HepG2 (cell line): Measurements from ENCODE around the gene AKTIP. TPM values are rescaled to one million over a fixed set of nuclear protein-coding genes. Genes with fewer than 3 reads are reported as not detected.
A peak's percentile ranks its signal among the peaks of the same experiment; 100 is the strongest.

Source experiments
- ATAD3A ChIP-seq: sonication (generic); formaldehyde crosslinking; IDR thresholded peaks from 2 replicates; pipeline ENCODE4 v1.4.0; 2020; ENCODE audit warnings: missing genetic modification reagents
- BCL6 ChIP-seq: IDR thresholded peaks from 2 replicates; pipeline ENCODE4 v1.6.1; 2016; ENCODE audit warnings: missing genetic modification reagents, missing compliant biosample characterization
- CEBPZ ChIP-seq: IDR thresholded peaks from 2 replicates; pipeline ENCODE4 v1.6.1; 2012; ENCODE audit warnings: low read length, improper control_type of control experiment
- FIP1L1 ChIP-seq: fragments of 200-400 bp; formaldehyde crosslinking; IDR thresholded peaks from 2 replicates; pipeline ENCODE4 v1.6.1; 2018; ENCODE audit warnings: low read depth, mild to moderate bottlenecking, low read length, moderate library complexity, borderline replicate concordance; ENCODE audit not compliant: insufficient read depth
- MEF2D ChIP-seq: sonication (generic); formaldehyde crosslinking; IDR thresholded peaks from 2 replicates; pipeline ENCODE4 v1.5.1; 2020; ENCODE audit warnings: mild to moderate bottlenecking, missing genetic modification reagents
- PAX8 ChIP-seq: sonication (generic); formaldehyde crosslinking; IDR thresholded peaks from 2 replicates; pipeline ENCODE4 v1.8.0; 2022; ENCODE audit warnings: mild to moderate bottlenecking, missing genetic modification reagents, borderline replicate concordance
- SIX4 ChIP-seq: sonication (generic); formaldehyde crosslinking; IDR thresholded peaks from 2 replicates; pipeline ENCODE4 v1.4.0; 2020; ENCODE audit warnings: missing genetic modification reagents
- SKI ChIP-seq: fragments of 450-650 bp; IDR thresholded peaks from one replicate; pipeline ENCODE4 v1.6.1; 2018; ENCODE audit warnings: mild to moderate bottlenecking; ENCODE audit not compliant: partially characterized antibody
- SRY ChIP-seq: sonication (generic); formaldehyde crosslinking; IDR thresholded peaks from 2 replicates; pipeline ENCODE4 v1.8.0; 2022; ENCODE audit warnings: mild to moderate bottlenecking, missing genetic modification reagents
- TERF1 ChIP-seq: sonication (generic); formaldehyde crosslinking; IDR thresholded peaks from 2 replicates; pipeline ENCODE4 v1.8.0; 2022; ENCODE audit warnings: mild to moderate bottlenecking, missing genetic modification reagents, moderate library complexity
- TFDP1 ChIP-seq: IDR thresholded peaks from 2 replicates; pipeline ENCODE4 v1.6.1; 2016; ENCODE audit warnings: missing compliant biosample characterization, missing genetic modification reagents, borderline replicate concordance
- ZNF136 ChIP-seq: sonication (generic); formaldehyde crosslinking; IDR thresholded peaks from 2 replicates; pipeline ENCODE4 v1.8.1; 2022; ENCODE audit warnings: low read depth, mild to moderate bottlenecking, moderate library complexity, missing genetic modification reagents
- ZNF225 ChIP-seq: sonication (generic); formaldehyde crosslinking; IDR thresholded peaks from 2 replicates; pipeline ENCODE4 v1.4.0; 2020; ENCODE audit warnings: mild to moderate bottlenecking, missing genetic modification reagents
- ZNF431 ChIP-seq: sonication (generic); formaldehyde crosslinking; IDR thresholded peaks from 2 replicates; pipeline ENCODE4 v1.9.0; 2022; ENCODE audit warnings: missing genetic modification reagents, low read depth, mild to moderate bottlenecking, borderline replicate concordance
- ZNF780A ChIP-seq: sonication (generic); formaldehyde crosslinking; IDR thresholded peaks from 2 replicates; pipeline ENCODE4 v1.8.0; 2022; ENCODE audit warnings: mild to moderate bottlenecking, missing genetic modification reagents, moderate library complexity
- polyA plus RNA-seq, 8 experiments: library from polyadenylated mRNA; depleted of rRNA in 3 of 8; stranded (reverse) in 7 of 8; unstranded in 1 of 8; fragments of >200 nt; fragmentation: Illumina TruSeq in 4 of 8; extraction: Trizol in 4 of 8; gene quantifications; 2 replicates each; pipeline versions ENCODE4 v1.2.1 to v1.2.3, GENCODE V29; 2011 to 2016; ENCODE audit warnings: low read depth in 4 of 8, missing spikeins in 1 of 8, mixed read lengths in 1 of 8; ENCODE audit not compliant: insufficient read depth in 1 of 8
- total RNA-seq, 5 experiments: library from RNA; depleted of rRNA; stranded (reverse); fragments of >200 nt; fragmentation: Illumina TruSeq; extraction: Trizol; gene quantifications; 2 replicates each; pipeline ENCODE4 v1.2.3, GENCODE V29; 2016; ENCODE audit warnings: low read depth in 1 of 5
- TF ChIP-seq, protein P1 (sequence below): sonication (generic); formaldehyde crosslinking; IDR thresholded peaks from 2 replicates; pipeline ENCODE4 v1.4.0; 2020; ENCODE audit warnings: missing genetic modification reagents, mild to moderate bottlenecking, borderline replicate concordance
- TF ChIP-seq, protein P2 (sequence below): sonication (generic); formaldehyde crosslinking; IDR thresholded peaks from 2 replicates; pipeline ENCODE4 v1.5.0; 2020; ENCODE audit warnings: missing genetic modification reagents

AKTIP gene
- total and polyA plus RNA-seq, 2 of the 13 experiments (the other 11 are each of a cell fraction or from before 2014, with no cell fraction given), result 28.8 to 49.0 TPM

DNA sequence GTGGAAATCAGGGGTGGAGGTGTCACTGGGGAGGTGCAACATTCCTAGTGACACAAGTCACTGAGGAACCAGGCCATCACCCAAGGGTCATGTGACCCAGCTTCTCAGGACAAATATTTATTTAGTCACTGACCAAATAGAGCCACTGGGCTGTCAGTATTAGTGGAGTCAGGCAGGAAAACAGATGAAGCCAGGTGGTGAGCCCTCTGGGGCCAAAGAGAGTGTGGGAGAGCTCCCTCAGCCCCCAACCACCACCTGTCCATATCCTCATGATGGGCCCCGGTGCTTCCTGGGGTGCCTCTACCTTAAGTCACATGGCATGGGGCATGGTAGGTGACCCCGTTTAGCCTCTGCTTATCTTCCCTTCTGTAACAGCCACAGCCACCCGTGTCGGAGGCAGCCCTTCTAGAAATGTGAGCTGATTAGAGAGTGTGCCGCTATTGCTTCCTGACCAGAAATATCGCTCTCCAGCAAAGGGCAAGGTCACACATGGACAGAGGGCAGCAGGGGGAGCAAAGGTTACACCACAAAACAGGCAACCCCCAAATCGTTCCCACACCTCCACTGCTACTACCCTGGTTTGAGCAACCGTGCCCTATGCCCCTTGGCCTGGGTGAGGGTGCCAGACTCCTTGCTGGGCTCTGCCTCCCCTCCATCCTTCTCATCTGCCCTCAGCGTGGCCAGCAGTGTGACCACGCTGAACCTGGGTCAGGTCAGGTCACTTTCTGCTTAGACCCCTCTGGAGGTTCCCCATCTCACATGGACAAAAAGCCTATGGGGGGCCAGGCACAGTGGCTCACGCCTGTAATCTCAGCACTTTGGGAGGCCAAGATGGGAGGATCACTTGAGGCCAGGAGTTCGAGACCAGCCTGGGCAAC is 8.6 kb upstream of the AKTIP start (continued):
- TF ChIP-seq, protein P1, sequence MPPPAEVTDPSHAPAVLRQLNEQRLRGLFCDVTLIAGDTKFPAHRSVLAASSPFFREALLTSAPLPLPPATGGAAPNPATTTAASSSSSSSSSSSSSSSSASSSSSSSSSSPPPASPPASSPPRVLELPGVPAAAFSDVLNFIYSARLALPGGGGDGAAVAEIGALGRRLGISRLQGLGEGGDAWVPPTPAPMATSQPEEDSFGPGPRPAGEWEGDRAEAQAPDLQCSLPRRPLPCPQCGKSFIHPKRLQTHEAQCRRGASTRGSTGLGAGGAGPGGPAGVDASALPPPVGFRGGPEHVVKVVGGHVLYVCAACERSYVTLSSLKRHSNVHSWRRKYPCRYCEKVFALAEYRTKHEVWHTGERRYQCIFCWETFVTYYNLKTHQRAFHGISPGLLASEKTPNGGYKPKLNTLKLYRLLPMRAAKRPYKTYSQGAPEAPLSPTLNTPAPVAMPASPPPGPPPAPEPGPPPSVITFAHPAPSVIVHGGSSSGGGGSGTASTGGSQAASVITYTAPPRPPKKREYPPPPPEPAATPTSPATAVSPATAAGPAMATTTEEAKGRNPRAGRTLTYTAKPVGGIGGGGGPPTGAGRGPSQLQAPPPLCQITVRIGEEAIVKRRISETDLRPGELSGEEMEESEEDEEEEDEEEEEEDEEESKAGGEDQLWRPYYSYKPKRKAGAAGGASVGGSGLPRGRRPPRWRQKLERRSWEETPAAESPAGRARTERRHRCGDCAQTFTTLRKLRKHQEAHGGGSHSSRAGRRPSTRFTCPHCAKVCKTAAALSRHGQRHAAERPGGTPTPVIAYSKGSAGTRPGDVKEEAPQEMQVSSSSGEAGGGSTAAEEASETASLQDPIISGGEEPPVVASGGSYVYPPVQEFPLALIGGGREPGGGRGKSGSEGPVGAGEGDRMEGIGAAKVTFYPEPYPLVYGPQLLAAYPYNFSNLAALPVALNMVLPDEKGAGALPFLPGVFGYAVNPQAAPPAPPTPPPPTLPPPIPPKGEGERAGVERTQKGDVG (CRISPR knock-in tag), result 0 out of 2 replicates have a peak, but pooled peaks have one; percentile 55
- no peak for TF ChIP-seq ZNF136 (CRISPR knock-in tag)
- peak; percentile 70; the same call in 1 of the 2 replicates for TF ChIP-seq SIX4 (CRISPR knock-in tag)
- peak; percentile 89 for TF ChIP-seq SRY (CRISPR knock-in tag)
- peak; percentile 95 for TF ChIP-seq MEF2D (CRISPR knock-in tag)
- no peak for TF ChIP-seq ZNF431 (CRISPR knock-in tag)
- no peak for TF ChIP-seq ATAD3A (CRISPR knock-in tag)
- no peak for TF ChIP-seq TFDP1 (CRISPR knock-in tag)
- TF ChIP-seq ZNF780A (CRISPR knock-in tag), result no peak
- peak; percentile 95; the same call in 1 of the 2 replicates for TF ChIP-seq ZNF225 (CRISPR knock-in tag)
- peak; percentile 87 for TF ChIP-seq BCL6 (CRISPR knock-in tag)
- TF ChIP-seq SKI, result no peak
- no peak for TF ChIP-seq CEBPZ
- TF ChIP-seq FIP1L1, result no peak
- TF ChIP-seq PAX8, result no peak
- TF ChIP-seq, protein P2, sequence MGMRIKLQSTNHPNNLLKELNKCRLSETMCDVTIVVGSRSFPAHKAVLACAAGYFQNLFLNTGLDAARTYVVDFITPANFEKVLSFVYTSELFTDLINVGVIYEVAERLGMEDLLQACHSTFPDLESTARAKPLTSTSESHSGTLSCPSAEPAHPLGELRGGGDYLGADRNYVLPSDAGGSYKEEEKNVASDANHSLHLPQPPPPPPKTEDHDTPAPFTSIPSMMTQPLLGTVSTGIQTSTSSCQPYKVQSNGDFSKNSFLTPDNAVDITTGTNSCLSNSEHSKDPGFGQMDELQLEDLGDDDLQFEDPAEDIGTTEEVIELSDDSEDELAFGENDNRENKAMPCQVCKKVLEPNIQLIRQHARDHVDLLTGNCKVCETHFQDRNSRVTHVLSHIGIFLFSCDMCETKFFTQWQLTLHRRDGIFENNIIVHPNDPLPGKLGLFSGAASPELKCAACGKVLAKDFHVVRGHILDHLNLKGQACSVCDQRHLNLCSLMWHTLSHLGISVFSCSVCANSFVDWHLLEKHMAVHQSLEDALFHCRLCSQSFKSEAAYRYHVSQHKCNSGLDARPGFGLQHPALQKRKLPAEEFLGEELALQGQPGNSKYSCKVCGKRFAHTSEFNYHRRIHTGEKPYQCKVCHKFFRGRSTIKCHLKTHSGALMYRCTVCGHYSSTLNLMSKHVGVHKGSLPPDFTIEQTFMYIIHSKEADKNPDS, result no peak
- TF ChIP-seq TERF1 (CRISPR knock-in tag), result no peak
